Body of pancreas (tissue), 4 donors: ENCODE data around the gene MPP3.

Experiments
- POLR2A ChIP-seq, 3 donors: fragments of 450-650 bp; IDR thresholded peaks; one replicate each; pipeline ENCODE4 v1.6.1; 2016; ENCODE audit warnings: antibody characterized with exemption in 3 of 3, mild to moderate bottlenecking in 2 of 3
- TF ChIP-seq, protein P1 (sequence below), 7 experiments: fragments of 450-650 bp in 4 of 7; fragments of 200-600 bp in 3 of 7; sonication (generic) in 3 of 7; IDR thresholded peaks; one replicate each; pipeline ENCODE4 v1.5.1; 2016 to 2019; ENCODE audit warnings: antibody characterized with exemption in 7 of 7

DNA sequence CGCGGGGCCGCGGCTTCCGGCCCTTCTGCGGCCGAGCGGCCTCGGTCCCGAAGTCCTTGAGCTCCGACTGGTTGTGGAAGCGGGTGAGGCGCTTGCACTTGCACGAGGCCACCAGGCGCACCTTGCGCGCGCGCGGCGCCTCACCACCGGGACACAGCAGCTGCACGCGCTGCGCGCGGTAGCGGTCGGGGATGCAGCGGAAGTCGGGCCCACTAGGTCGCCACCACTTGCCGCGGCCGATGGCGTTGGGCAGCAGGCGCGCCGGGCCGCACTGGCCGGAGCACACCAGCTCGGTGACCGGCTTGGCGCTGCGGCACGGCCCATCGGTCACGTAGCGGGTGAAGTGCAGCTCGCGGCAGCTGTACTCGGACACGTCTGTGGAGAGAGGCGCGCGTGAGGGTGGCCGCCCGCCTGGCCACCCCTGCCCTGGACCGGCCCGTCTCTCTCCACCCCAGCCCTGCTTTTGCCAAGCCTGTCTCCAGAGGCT is 77.5 kb downstream of the MPP3 start:
- TF ChIP-seq, protein P1, sequence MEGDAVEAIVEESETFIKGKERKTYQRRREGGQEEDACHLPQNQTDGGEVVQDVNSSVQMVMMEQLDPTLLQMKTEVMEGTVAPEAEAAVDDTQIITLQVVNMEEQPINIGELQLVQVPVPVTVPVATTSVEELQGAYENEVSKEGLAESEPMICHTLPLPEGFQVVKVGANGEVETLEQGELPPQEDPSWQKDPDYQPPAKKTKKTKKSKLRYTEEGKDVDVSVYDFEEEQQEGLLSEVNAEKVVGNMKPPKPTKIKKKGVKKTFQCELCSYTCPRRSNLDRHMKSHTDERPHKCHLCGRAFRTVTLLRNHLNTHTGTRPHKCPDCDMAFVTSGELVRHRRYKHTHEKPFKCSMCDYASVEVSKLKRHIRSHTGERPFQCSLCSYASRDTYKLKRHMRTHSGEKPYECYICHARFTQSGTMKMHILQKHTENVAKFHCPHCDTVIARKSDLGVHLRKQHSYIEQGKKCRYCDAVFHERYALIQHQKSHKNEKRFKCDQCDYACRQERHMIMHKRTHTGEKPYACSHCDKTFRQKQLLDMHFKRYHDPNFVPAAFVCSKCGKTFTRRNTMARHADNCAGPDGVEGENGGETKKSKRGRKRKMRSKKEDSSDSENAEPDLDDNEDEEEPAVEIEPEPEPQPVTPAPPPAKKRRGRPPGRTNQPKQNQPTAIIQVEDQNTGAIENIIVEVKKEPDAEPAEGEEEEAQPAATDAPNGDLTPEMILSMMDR (IDR thresholded peaks at IDR 0.05) = peak in 3 of 7 experiments; percentile 6 to 13 (median 12)
- no peak for TF ChIP-seq POLR2A (IDR thresholded peaks at IDR 0.05)
